ENCODE data around the gene LRIT2. TPM values are rescaled to one million over a fixed set of nuclear protein-coding genes. Genes with fewer than 3 reads are reported as not detected.

The LRIT2 gene
- total RNA-seq, 1 experiment from 2014 or later: not detected

DNA sequence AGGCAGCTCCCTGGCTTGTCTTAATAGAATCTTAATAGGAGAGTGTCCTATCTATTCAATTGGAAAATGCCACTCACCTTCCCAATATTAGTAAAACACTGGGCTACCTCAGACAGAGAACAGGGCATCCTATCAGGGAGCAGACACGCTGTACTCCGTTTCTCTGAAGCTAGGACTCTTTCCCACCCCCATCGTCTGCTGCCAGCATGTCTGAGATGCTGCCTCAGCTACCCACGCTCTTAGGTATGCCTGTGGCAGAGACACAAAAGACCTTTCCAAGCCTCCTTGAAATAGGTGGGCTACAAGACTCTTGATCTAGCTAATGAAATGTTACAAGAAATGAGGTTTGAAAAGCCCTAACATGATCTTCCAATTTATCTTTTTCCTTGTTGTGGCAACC is 2.5 kb upstream of the LRIT2 start:
- Histone ChIP-seq H3K79me2 (ENCODE audit: low read length) (no peaks in the 10 kb centered on the region), H3K9me2 (replicated peaks; ENCODE audit: low read length) (no peaks in the 10 kb centered on the region), H3K9ac (ENCODE audit: low read length) (no peak overlapping the region), H3K4me2 (ENCODE audit: low read length) (no peak overlapping the region), H3K9me3 (ENCODE audit: low read length) (no peaks in the 10 kb centered on the region), H3F3A (ENCODE audit: low read length, unreplicated experiment) (no peaks in the 10 kb centered on the region), H3K27ac (ENCODE audit: low read length) (no peak overlapping the region), H3K36me3 (ENCODE audit: low read depth, low read length) (no peaks in the 10 kb centered on the region), H3K4me1 (ENCODE audit: insufficient read depth, low read length) (no peaks in the 10 kb centered on the region), H3K27me3 (ENCODE audit: low read length) (peaks cover 16% of the 10 kb centered on the region), H3K4me3 (ENCODE audit: low read length) (no peak overlapping the region), H4K20me1 (ENCODE audit: low read length) (no peaks in the 10 kb centered on the region), H2AFZ (ENCODE audit: low read length) (no peak overlapping the region)
- ChIA-PET CTCF (interaction anchor here (0.5 kb wide), 1 partner anchor 12 kb away, joined by 4 read pairs; no protein-coding TSS in a partner anchor), POLR2A (ENCODE audit: unreplicated experiment) (no interaction called here)
- BruUV-seq (replicated peaks): no TSS peak
- intact Hi-C loops (cut with micrococcal nuclease): no loop called here
- ATAC-seq (no peak), DNase-seq (no peak)
- TF ChIP-seq, protein P1, sequence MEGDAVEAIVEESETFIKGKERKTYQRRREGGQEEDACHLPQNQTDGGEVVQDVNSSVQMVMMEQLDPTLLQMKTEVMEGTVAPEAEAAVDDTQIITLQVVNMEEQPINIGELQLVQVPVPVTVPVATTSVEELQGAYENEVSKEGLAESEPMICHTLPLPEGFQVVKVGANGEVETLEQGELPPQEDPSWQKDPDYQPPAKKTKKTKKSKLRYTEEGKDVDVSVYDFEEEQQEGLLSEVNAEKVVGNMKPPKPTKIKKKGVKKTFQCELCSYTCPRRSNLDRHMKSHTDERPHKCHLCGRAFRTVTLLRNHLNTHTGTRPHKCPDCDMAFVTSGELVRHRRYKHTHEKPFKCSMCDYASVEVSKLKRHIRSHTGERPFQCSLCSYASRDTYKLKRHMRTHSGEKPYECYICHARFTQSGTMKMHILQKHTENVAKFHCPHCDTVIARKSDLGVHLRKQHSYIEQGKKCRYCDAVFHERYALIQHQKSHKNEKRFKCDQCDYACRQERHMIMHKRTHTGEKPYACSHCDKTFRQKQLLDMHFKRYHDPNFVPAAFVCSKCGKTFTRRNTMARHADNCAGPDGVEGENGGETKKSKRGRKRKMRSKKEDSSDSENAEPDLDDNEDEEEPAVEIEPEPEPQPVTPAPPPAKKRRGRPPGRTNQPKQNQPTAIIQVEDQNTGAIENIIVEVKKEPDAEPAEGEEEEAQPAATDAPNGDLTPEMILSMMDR (conservative IDR thresholded peaks at IDR 0.05; ENCODE audit: low read depth, low read length): no peak

DNA sequence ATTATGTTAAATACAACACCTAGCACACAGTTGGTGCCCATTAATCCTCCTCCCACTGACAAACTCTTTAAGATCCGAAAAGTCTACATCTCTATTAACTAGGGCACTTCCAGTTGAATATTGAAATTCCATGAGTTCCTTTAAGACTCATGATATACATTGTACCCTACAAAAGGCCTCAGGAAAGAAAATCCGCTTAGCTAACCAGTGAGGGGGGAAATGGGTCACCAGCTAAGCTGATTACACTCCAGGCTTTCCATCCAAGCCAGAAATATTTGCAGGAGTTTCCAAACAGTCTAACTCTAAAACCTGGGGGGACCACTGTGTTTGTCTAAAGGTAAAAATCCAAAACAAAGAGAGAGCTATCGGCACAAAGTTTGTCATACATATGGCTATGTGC is 1.3 kb upstream of the LRIT2 start:
- H3K79me2 ChIP-seq (ENCODE audit: low read length): no peaks in the 10 kb centered on the region
- ChIA-PET CTCF (no interaction called here), POLR2A (ENCODE audit: unreplicated experiment) (no interaction called here)
- no peaks in the 10 kb centered on the region for H3K9me2 ChIP-seq (replicated peaks; ENCODE audit: low read length)
- BruUV-seq (replicated peaks): no TSS peak
- H3F3A ChIP-seq (ENCODE audit: low read length, unreplicated experiment): no peaks in the 10 kb centered on the region
- intact Hi-C loops (cut with micrococcal nuclease): no loop called here
- no peaks in the 10 kb centered on the region for H3K9me3 ChIP-seq (ENCODE audit: low read length)
- TF ChIP-seq EZH2 (IDR thresholded peaks at IDR 0.05; ENCODE audit: low read length, unreplicated experiment) (no peak), EZH2phosphoT487 (IDR thresholded peaks at IDR 0.05; ENCODE audit: borderline replicate concordance, low read length) (no peak)
- TF ChIP-seq, protein P1 (conservative IDR thresholded peaks at IDR 0.05; ENCODE audit: low read depth, low read length): no peak
- peaks cover 19% of the 10 kb centered on the region for H3K27me3 ChIP-seq (ENCODE audit: low read length)
- no peaks in the 10 kb centered on the region for H3K4me1 ChIP-seq (ENCODE audit: insufficient read depth, low read length)
- no peaks in the 10 kb centered on the region for H4K20me1 ChIP-seq (ENCODE audit: low read length)
- DNase-seq: no peak
- H3K27ac ChIP-seq (ENCODE audit: low read length): no peak overlapping the region
- no peak overlapping the region for H3K9ac ChIP-seq (ENCODE audit: low read length)
- no peak overlapping the region for H3K4me2 ChIP-seq (ENCODE audit: low read length)
- no peak overlapping the region for H3K4me3 ChIP-seq (ENCODE audit: low read length)
- ATAC-seq: no peak
- no peaks in the 10 kb centered on the region for H3K36me3 ChIP-seq (ENCODE audit: low read depth, low read length)
- H2AFZ ChIP-seq (ENCODE audit: low read length): no peak overlapping the region

DNA sequence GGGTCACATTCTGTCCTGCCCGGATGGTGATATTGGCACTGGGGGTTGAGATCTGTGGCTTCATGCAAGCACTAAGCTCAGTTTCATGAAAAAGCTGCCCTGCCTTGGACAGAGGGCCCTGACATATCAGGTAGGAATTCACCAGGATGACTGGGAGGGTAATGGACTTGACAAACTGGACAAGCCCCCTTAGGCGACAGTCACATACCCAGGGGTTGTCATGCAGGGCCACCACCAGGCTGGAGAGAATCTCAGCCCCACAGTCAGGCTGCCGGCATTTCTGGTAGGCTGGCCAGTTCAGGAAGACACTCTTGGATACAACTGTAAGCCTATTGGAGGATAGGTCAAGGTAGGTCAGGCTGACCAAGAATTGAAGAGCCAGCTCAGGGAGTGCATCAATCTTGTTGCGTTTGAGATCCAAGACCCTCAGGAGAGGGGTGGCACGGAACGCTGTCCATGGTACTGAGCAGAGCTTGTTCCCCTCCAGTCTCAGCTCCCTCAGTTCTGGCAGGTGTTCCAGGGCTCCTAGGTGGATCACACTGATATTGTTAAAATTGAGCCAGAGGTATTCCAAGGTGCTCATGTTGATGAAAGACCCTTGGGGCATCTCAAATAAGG is 824 bp downstream of the LRIT2 start:
- POLR2A ChIA-PET (ENCODE audit: unreplicated experiment): no interaction called here
- intact Hi-C loops (cut with micrococcal nuclease): no loop called here
- Histone ChIP-seq H3K4me2 (ENCODE audit: low read length) (no peak overlapping the region), H3K4me3 (ENCODE audit: low read length) (no peak overlapping the region), H3K9me3 (ENCODE audit: low read length) (no peaks in the 10 kb centered on the region), H2AFZ (ENCODE audit: low read length) (no peak overlapping the region), H3K9me2 (replicated peaks; ENCODE audit: low read length) (no peaks in the 10 kb centered on the region), H3K36me3 (ENCODE audit: low read depth, low read length) (no peaks in the 10 kb centered on the region), H3K27ac (ENCODE audit: low read length) (no peak overlapping the region), H3K27me3 (ENCODE audit: low read length) (peaks cover 9% of the 10 kb centered on the region), H3F3A (ENCODE audit: low read length, unreplicated experiment) (no peaks in the 10 kb centered on the region), H4K20me1 (ENCODE audit: low read length) (no peaks in the 10 kb centered on the region), H3K79me2 (ENCODE audit: low read length) (no peaks in the 10 kb centered on the region), H3K4me1 (ENCODE audit: insufficient read depth, low read length) (no peaks in the 10 kb centered on the region), H3K9ac (ENCODE audit: low read length) (no peak overlapping the region)
- TF ChIP-seq, protein P1 (conservative IDR thresholded peaks at IDR 0.05; ENCODE audit: low read depth, low read length): no peak
- no peak for TF ChIP-seq EZH2 (IDR thresholded peaks at IDR 0.05; ENCODE audit: low read length, unreplicated experiment)
- TF ChIP-seq EZH2phosphoT487 (IDR thresholded peaks at IDR 0.05; ENCODE audit: borderline replicate concordance, low read length): no peak
- ATAC-seq (no peak), DNase-seq (no peak)
- CTCF ChIA-PET: no interaction called here
- BruUV-seq (replicated peaks): no TSS peak

All from PC-3 (cell line).